Large intestine (tissue), 3 donors: ENCODE data around the gene NPY. TPM values are rescaled to one million over a fixed set of nuclear protein-coding genes. Genes with fewer than 3 reads are reported as not detected.

Experiments
- DNase-seq, 2 donors: peaks; one replicate each; pipeline versions ENCODE4 v3.0.0 to v3.0.0-alpha.2; 2013
- H3K27ac ChIP-seq: one replicate; pipeline ENCODE4 v1.5.1; 2013; ENCODE audit warnings: low read length
- H3K27me3 ChIP-seq: 2 replicates; pipeline ENCODE4 v1.6.1; 2013; ENCODE audit warnings: low read length; ENCODE audit not compliant: control insufficient read depth, insufficient read depth
- H3K36me3 ChIP-seq: 2 replicates; pipeline ENCODE4 v1.6.1; 2013; ENCODE audit warnings: low read length; ENCODE audit not compliant: control insufficient read depth, insufficient read depth
- H3K4me1 ChIP-seq: one replicate; pipeline ENCODE4 v1.6.1; 2013; ENCODE audit warnings: low read length; ENCODE audit not compliant: control insufficient read depth, insufficient read depth
- H3K4me3 ChIP-seq: one replicate; pipeline ENCODE4 v1.5.1; 2013; ENCODE audit warnings: low read length
- H3K9me3 ChIP-seq: one replicate; pipeline ENCODE4 v1.6.1; 2013; ENCODE audit warnings: mild to moderate bottlenecking, low read depth, low read length, moderate library complexity; ENCODE audit not compliant: control insufficient read depth
- WGBS: methylation state at CpG from one replicate; pipeline ENCODE4 v1.1.5; 2013; ENCODE audit warnings: low lambda C conversion rate; ENCODE audit not compliant: insufficient coverage; 5-methylcytosine and 5-hydroxymethylcytosine counted together
- polyA plus RNA-seq: library from polyadenylated mRNA; unstranded; fragments of 120-200 nt; gene quantifications from one replicate; pipeline ENCODE4 v1.2.1, GENCODE V29; 2013

NPY gene
- polyA plus RNA-seq, 1 donor = 59.0 TPM

GRCh38 chr7:24307326-24307725 lies 23.3 kb downstream of the NPY start:
- Histone ChIP-seq H3K9me3 (no peaks in the 10 kb centered on the region), H3K27me3 (no peaks in the 10 kb centered on the region), H3K4me1 (no peaks in the 10 kb centered on the region), H3K4me3 (no peak overlapping the region), H3K27ac (no peak overlapping the region), H3K36me3 (no peaks in the 10 kb centered on the region)
- no peak for DNase-seq
- 37% methylated on average over 3 of the region's 3 CpGs for WGBS

- Histone ChIP-seq H3K27ac (no peak overlapping the region), H3K36me3 (no peaks in the 10 kb centered on the region), H3K4me3 (no peak overlapping the region), H3K4me1 (no peaks in the 10 kb centered on the region), H3K27me3 (no peaks in the 10 kb centered on the region), H3K9me3 (no peaks in the 10 kb centered on the region)
- 100% methylated on average over 3 of the region's 3 CpGs for WGBS
- no peak for DNase-seq
Measured at GRCh38 chr7:24312588-24312987, 28.6 kb downstream of the NPY start.

DNA sequence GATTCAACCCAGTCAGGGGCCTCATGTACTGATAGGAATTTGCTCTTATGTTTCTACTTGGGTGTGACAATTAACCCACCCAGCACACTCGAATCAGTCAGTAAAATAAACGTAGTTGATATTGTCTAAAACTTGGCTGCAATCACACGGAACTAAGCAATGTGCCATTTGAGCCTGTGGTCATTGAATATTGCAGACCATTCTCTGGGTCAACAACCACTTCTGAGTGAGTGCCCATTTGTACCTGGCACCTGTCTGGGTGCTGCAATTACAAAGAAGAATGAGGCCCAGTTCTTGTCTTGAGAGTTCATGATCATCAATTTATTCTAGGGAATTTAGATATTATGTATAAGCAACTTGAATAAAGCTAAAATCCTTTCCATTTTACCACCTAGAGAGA lies 29.8 kb downstream of the NPY start:
- no peaks in the 10 kb centered on the region for H3K27me3 ChIP-seq
- no peak overlapping the region for H3K4me3 ChIP-seq
- no peaks in the 10 kb centered on the region for H3K9me3 ChIP-seq
- DNase-seq = no peak
- WGBS = no CpG with 5 or more reads among the region's 3 CpGs
- H3K27ac ChIP-seq = no peak overlapping the region
- H3K36me3 ChIP-seq = no peaks in the 10 kb centered on the region
- no peaks in the 10 kb centered on the region for H3K4me1 ChIP-seq

DNA sequence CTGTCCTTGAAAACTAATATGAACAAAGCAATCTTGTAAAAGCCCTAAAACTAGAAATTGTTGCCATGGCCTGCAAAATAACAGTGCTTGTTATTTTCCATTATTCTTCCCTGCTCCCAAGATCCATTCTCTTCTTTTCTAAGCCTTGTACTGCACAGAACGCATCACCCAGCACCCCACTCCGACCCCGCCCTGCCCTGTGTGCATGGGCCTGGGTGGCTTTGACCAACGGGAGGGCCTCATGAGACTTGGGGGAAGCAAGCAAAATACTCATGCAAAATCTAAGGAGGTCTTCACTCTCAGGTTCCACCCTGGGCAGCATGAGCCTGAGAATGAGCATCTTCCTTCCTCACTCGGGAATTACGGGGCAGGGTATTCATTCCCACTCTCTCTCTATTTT lies 32.4 kb downstream of the NPY start:
- 100% methylated on average over 1 of the region's 6 CpGs for WGBS
- no peaks in the 10 kb centered on the region for H3K9me3 ChIP-seq
- H3K27ac ChIP-seq = no peak overlapping the region
- no peaks in the 10 kb centered on the region for H3K36me3 ChIP-seq
- no peak overlapping the region for H3K4me3 ChIP-seq
- H3K27me3 ChIP-seq = no peaks in the 10 kb centered on the region
- no peak for DNase-seq
- H3K4me1 ChIP-seq = no peaks in the 10 kb centered on the region

DNA sequence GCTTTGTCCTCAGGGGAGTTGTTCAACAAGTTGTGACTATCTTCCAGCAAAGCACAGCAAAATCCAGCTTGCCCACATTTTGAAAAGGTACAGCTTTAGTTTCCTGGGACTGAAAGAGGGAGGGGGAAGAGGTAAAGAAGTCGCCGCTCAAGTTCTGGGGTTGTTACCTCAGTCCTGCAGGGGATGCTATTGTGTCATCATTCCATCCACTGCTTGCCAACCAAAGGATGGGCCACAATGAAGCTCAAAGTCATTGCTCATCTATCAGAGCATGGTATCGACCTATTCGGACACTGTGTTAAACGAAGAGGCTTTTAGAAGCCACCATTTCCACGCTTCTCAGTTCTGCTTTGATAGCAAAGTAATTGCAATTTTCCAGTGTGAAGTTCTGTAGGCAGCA lies 34.3 kb downstream of the NPY start:
- no peaks in the 10 kb centered on the region for H3K27me3 ChIP-seq
- no peaks in the 10 kb centered on the region for H3K9me3 ChIP-seq
- no CpG with 5 or more reads among the region's 6 CpGs for WGBS
- no peaks in the 10 kb centered on the region for H3K36me3 ChIP-seq
- no peak overlapping the region for H3K4me3 ChIP-seq
- no peak for DNase-seq
- no peak overlapping the region for H3K27ac ChIP-seq
- H3K4me1 ChIP-seq = no peaks in the 10 kb centered on the region

GRCh38 chr7:24319209-24319608 lies 35.2 kb downstream of the NPY start:
- no peak overlapping the region for H3K4me3 ChIP-seq
- H3K27me3 ChIP-seq = no peaks in the 10 kb centered on the region
- H3K9me3 ChIP-seq = no peaks in the 10 kb centered on the region
- no peak for DNase-seq
- H3K27ac ChIP-seq = no peak overlapping the region
- no peaks in the 10 kb centered on the region for H3K36me3 ChIP-seq
- H3K4me1 ChIP-seq = no peaks in the 10 kb centered on the region

- no peaks in the 10 kb centered on the region for H3K4me1 ChIP-seq
- no peaks in the 10 kb centered on the region for H3K36me3 ChIP-seq
- no peak overlapping the region for H3K4me3 ChIP-seq
- no peaks in the 10 kb centered on the region for H3K9me3 ChIP-seq
- DNase-seq = no peak
- no CpG with 5 or more reads among the region's 3 CpGs for WGBS
- H3K27ac ChIP-seq = no peak overlapping the region
- no peaks in the 10 kb centered on the region for H3K27me3 ChIP-seq
Measured at GRCh38 chr7:24323961-24324480, 40.0 kb downstream of the NPY start.

DNA sequence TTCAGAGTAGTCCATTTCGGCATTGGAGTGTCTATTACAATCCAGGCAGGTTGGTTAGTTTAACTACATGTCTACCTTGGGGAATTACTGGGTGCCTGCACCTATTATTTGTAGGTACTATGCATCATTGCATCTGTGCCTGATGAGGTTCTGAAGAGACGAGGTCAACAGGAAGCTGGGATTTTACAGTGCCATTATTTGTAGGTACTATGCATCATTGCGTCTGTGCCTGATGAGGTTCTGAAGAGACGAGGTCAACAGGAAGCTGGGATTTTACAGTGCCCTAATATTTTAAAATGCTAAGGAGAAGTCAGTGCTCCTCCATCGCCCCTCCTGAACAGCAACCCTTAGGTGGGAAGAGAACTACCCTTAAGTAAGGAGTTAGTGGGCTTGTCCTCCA lies 41.7 kb downstream of the NPY start:
- H3K36me3 ChIP-seq = no peaks in the 10 kb centered on the region
- H3K9me3 ChIP-seq = no peaks in the 10 kb centered on the region
- no CpG with 5 or more reads among the region's 5 CpGs for WGBS
- no peak for DNase-seq
- H3K27ac ChIP-seq = no peak overlapping the region
- H3K4me3 ChIP-seq = no peak overlapping the region
- H3K4me1 ChIP-seq = no peaks in the 10 kb centered on the region
- no peaks in the 10 kb centered on the region for H3K27me3 ChIP-seq

- Histone ChIP-seq H3K4me3 (no peak overlapping the region), H3K9me3 (no peaks in the 10 kb centered on the region), H3K4me1 (no peaks in the 10 kb centered on the region), H3K27me3 (no peaks in the 10 kb centered on the region), H3K27ac (no peak overlapping the region), H3K36me3 (no peaks in the 10 kb centered on the region)
- 80% methylated on average over 3 of the region's 5 CpGs for WGBS
- DNase-seq = no peak
Measured at GRCh38 chr7:24328050-24328449, 44.1 kb downstream of the NPY start.

- no CpG with 5 or more reads among the region's 2 CpGs for WGBS
Measured at GRCh38 chr7:24328894-24329293, 44.9 kb downstream of the NPY start.

DNA sequence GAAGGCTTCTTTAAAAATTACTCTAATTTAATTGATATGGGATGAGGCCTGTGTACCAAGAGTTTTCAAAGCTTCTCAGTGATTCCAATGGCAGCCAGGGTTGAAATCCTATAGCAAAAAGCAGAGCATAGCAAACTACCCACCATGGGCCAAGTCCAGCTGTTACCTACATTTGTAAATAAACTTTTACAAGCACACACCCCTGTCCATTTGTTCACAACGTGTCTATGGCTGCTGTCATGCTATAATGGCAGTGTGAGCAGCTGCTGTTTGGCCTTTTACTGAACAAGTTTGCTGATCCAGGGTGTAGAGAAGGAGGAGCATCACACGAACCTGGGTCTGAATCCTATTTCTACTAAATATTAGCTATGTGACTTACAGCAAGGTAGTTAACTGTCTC lies 50.0 kb downstream of the NPY start:
- no peak for DNase-seq
- Histone ChIP-seq H3K36me3 (no peaks in the 10 kb centered on the region), H3K9me3 (no peaks in the 10 kb centered on the region), H3K4me3 (no peak overlapping the region), H3K27ac (no peak overlapping the region), H3K4me1 (peaks cover 3% of the 10 kb centered on the region), H3K27me3 (no peaks in the 10 kb centered on the region)
- whole genome bisulfite sequencing = no CpG with 5 or more reads among the region's 2 CpGs

More at GRCh38 chr7:24328894-24329293, 44.9 kb downstream of the NPY start:
- Histone ChIP-seq H3K4me3 (no peak overlapping the region), H3K9me3 (no peaks in the 10 kb centered on the region), H3K27ac (no peak overlapping the region), H3K4me1 (no peaks in the 10 kb centered on the region), H3K36me3 (no peaks in the 10 kb centered on the region), H3K27me3 (no peaks in the 10 kb centered on the region)
- no peak for DNase-seq
